HG03103 (cell line): ENCODE data around the gene LRRC4C.

Source experiments
- ATAC-seq: cut with Tn5 transposase; IDR thresholded peaks from one replicate; pipeline ENCODE4 v1.9.1; 2021; ENCODE audit warnings: low read depth; ENCODE audit not compliant: unreplicated experiment

LRRC4C gene

DNA sequence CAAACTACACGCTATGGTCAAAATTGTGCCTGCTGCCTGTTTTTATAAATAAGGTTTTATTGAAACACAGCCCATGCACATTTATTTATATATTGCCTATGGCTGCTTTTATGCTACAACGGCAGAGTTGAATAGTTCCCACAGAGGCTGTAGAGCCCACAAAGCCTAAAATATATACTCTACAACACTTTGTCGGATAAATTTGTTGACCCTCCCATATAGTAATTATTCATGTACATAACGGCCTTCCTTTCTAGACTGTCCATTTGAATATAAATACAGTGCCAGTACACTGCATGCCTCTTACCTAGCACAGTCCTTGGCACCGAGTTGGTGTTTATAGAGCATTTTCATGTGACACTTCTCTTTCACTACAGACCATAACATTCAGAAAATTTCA, 314.0 kb downstream of the LRRC4C start:
- no peak for ATAC-seq

DNA sequence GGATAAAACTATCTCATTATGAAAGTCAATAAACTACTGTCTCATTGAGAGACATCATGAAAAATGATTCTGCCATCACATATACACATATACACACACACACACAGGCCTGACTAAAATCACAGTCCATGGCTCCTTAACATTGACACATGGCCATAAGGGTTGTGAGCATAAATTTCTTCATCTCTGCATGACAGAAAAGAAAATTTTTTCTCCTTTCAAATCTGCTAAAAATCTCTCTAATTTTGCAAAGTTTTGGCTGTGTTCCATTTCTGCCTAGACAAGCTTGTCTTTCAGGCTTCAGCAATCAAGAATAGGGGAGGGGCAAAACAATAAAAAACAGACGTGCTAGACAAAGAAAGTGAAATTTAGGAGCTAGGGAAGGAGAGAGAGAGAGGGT, 324.5 kb downstream of the LRRC4C start:
- no peak for ATAC-seq

- ATAC-seq, result no peak
Measured at GRCh38 chr11:41133023-41133422, 326.4 kb downstream of the LRRC4C start.

- ATAC-seq, result no peak
Measured at GRCh38 chr11:41121600-41121999, 337.9 kb downstream of the LRRC4C start.

DNA sequence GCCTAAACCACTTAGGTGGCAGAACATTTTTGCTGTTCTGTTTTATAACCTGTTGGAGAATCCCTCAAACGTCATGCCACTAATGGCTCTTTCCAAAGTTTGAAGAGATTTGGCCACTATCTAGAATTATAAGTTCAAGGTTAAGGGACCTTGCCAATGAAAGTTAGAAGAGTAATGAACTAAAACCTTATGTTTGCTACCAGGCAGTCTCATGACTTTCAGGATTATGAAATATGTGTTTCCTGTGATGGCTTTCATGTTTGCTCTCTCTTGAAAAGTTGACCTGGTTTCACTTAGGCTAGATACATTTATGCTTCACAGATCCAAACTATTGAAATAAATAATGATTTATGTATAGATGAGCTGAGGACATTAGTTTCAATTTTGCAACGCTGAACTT, 340.0 kb downstream of the LRRC4C start:
- ATAC-seq, result no peak

DNA sequence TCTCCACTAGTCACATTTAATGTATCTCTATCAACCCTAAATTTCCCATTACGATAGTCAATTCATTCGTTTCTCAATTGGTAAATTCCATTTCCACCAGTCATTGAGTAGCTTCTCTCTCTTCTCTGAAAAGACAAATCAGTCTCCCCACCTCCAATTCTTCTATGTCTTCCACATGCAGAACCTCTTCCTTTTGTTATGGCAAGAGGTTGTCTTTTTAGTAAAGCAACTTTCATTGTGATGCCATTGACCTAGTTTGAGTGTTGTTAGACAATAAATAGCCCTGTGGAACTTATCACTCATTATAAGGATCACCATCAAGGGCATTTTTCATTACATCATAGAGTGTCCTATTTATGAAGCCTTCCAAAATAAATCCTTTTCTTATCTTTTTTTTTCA, 340.9 kb downstream of the LRRC4C start:
- ATAC-seq, result no peak

GRCh38 chr11:41116970-41117369, 342.5 kb downstream of the LRRC4C start:
- no peak for ATAC-seq

- no peak for ATAC-seq
Measured at GRCh38 chr11:41115066-41115465, 344.4 kb downstream of the LRRC4C start.

- ATAC-seq, result no peak
Measured at GRCh38 chr11:41113160-41113559, 346.3 kb downstream of the LRRC4C start.

GRCh38 chr11:41110527-41110926, 348.9 kb downstream of the LRRC4C start:
- no peak for ATAC-seq

DNA sequence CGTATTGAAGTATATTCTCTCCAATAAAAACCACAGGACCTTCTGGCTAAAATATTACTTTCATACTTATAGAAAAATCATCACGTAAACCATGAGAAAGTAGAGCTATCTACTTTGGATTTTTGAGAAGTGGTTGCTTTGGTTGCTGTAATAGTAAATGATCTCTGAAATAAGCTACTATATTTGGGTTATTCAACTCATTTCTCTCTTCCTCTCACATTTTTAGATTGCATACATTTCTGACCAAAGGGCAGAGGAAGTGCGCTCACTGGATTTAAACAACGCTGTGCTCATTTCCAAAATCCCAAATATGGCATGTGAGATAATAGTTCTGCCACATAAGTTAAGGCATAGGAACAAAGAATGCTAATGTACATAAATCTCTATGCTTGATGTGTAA, 357.0 kb downstream of the LRRC4C start:
- ATAC-seq, result no peak

- ATAC-seq, result no peak
Measured at GRCh38 chr11:41099654-41100053, 359.8 kb downstream of the LRRC4C start.

GRCh38 chr11:41085123-41085522, 374.3 kb downstream of the LRRC4C start:
- ATAC-seq, result no peak

DNA sequence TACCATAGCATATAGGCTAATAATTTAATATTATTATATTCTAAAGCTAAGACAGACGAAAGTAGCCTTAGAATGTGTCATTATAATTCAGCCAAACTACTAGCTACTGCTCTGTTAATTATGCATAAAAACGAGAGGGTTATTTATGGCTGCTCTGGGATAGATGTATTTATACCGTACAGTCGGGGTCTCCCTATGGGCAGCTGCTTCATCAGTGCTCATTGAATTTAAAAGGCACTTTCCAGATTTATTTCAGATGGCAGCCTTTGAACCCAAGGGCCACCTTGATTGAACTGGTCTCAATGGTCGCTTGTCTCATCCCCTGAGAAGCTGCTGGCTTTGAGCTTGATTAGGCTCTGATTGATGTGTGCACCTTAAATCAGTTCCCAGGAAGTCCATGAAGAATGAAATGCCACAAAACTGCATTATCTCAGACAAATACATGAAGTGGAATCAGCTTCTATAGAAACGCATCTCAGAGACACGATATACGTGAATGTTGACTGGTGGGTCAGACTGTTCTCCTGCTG, 377.6 kb downstream of the LRRC4C start:
- ATAC-seq, result no peak

GRCh38 chr11:41074318-41074717, 385.1 kb downstream of the LRRC4C start:
- ATAC-seq, result no peak

DNA sequence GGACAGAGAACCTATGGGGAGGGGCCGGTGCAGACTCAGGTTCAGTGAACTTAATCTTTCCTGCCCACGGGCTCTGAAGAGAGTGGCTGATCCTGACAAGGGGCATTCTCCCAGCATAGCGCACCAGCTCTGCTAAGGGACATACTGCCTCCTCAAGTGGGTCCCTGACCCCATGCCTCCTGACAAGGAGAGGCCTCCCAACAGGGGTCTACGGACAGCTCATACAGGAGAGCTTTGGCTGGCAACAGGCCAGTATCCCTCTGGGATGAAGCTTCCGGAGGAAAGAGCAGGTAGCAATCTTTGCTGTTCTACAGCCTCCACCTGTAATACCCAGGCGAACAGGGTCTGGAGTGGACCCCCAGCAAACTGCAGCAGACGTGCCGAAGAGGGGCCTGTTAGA, 394.0 kb downstream of the LRRC4C start:
- ATAC-seq, result no peak

- no peak for ATAC-seq
Measured at GRCh38 chr11:41058138-41058537, 401.3 kb downstream of the LRRC4C start.

DNA sequence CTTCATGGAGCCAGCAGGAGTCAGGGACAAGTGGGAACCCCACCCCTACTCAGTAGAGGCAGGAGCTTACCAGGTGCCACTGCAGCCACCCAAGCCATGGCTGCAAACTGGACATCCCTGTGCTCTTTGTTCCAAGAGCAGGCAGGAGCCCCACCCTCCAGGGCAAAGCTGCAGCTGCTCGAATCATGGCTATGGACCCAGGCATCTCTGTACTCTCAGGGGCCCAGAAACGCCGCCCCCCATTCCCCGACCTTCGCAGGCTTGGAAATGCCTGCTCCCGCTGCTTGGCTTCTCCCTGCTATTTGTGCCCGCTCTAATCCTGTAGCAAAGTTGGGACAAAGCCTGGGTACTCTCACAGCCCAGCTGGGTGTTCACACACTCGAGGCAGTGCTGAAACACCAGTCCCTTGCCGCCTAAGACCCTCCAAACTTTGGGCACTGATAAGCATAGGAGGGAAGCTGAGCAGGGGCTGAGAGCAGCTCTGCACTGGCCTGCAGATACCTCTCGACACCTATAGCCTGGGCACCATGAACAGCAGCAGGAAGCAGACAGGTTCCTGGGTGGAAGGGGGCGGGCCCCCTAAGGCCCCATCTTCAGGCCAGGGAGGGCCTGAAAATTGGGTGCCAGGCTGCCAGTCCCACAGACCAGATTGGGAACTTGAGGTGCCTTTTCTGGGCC, 402.4 kb downstream of the LRRC4C start:
- no peak for ATAC-seq

GRCh38 chr11:41053894-41054293, 405.6 kb downstream of the LRRC4C start:
- ATAC-seq, result no peak

GRCh38 chr11:41051919-41052635, 407.4 kb downstream of the LRRC4C start:
- ATAC-seq, result no peak

DNA sequence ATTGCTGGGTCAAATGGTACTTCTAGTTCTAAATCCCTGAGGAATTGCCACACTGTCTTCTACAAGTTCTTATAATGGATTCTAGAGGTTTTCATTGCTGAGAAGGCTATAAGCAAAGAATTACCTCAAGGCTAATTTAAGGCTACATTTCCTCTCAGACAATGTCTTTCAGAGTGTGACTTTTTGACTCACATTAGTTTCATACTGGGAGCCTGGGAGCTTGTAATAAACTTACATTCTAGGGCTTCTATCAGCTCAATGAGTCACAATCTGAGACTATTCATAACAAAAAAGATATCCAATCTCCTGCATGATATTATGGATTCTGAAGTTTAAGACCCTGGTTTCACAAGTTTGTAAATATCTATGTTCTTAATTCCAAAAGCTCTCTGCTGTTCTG, 408.7 kb downstream of the LRRC4C start:
- ATAC-seq, result no peak

- ATAC-seq, result no peak
Measured at GRCh38 chr11:41047229-41047628, 412.2 kb downstream of the LRRC4C start.
